Measurements from ENCODE around the gene SLC9A3.

The SLC9A3 gene

DNA sequence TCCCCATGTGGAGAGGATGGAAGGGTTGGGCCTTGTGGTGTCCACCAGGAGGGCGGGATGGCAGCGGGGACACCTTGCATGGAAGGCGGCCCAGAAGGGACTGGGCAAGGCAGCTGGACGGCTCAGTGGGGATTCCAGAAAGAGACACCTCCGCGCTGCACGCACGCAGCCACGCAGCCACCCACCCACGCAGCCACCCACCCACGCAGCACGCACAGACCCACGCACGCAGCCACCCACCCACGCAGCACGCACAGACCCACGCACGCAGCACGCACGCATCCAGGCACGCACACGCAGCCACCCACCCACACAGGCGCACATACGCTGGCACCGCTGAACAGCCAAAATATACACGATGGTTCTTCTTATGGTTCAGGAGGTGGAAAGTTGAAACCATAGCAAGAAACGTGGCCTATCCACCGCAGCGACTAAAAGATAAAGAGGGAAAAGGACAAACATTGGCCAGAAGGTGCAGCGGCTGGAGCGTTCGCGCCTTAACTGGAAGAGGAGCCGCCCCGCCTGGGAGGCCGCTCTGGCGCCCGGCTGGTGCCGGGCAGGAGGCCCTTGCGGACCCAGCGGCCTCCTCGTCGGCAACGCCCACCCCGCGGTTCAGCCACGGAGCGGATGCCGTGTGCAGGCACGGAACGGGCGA is 103.5 kb downstream of the SLC9A3 start:
- DNase-seq (ENCODE audit: low read depth, low spot score) = no peak
- Histone ChIP-seq H3K27ac (ENCODE audit: low read length) (no peak overlapping the region), H3K9me3 (ENCODE audit: control insufficient read depth, insufficient read depth, low read length) (no peaks in the 10 kb centered on the region), H3K4me3 (ENCODE audit: low read length) (no peak overlapping the region), H3K4me1 (ENCODE audit: control insufficient read depth, insufficient read depth, low read length) (peaks cover 4% of the 10 kb centered on the region), H3K27me3 (ENCODE audit: control insufficient read depth, insufficient read depth, low read length) (no peaks in the 10 kb centered on the region), H3K36me3 (ENCODE audit: control insufficient read depth, insufficient read depth, low read length) (no peaks in the 10 kb centered on the region)
- no CpG with 5 or more reads among the region's 52 CpGs for WGBS (ENCODE audit: insufficient coverage, insufficient read length)
